Liver (tissue), 9 donors: ENCODE results near the gene VWA3B. TPM values are rescaled to one million over a fixed set of nuclear protein-coding genes. Genes with fewer than 3 reads are reported as not detected.

ENCODE experiments used
- DNase-seq: peaks from one replicate; pipeline ENCODE4 v3.0.0-alpha.2; 2017; ENCODE audit warnings: low spot score
- H3K27ac ChIP-seq, 2 donors: one replicate each; pipeline ENCODE4 v1.7.0; 2013; ENCODE audit warnings: inconsistent platforms in 2 of 2, low read length in 2 of 2, control low read depth in 1 of 2, low read depth in 1 of 2, mild to moderate bottlenecking in 1 of 2
- H3K27me3 ChIP-seq, 4 donors: one replicate each; pipeline versions ENCODE4 v1.6.1 to v1.7.0; 2013; ENCODE audit warnings: low read length in 3 of 4, inconsistent platforms in 1 of 4, mild to moderate bottlenecking in 1 of 4, moderate library complexity in 1 of 4; ENCODE audit not compliant: control insufficient read depth in 4 of 4, insufficient read depth in 4 of 4
- H3K36me3 ChIP-seq, 4 donors: one replicate each; pipeline versions ENCODE4 v1.6.1 to v1.7.0; 2013; ENCODE audit warnings: low read length in 3 of 4, mild to moderate bottlenecking in 3 of 4, low read depth in 1 of 4, moderate library complexity in 1 of 4; ENCODE audit not compliant: control insufficient read depth in 4 of 4, insufficient read depth in 3 of 4
- H3K4me1 ChIP-seq, 4 donors: one replicate each; pipeline versions ENCODE4 v1.6.1 to v1.7.0; 2013; ENCODE audit warnings: low read length in 3 of 4, mild to moderate bottlenecking in 3 of 4, moderate library complexity in 1 of 4; ENCODE audit not compliant: control insufficient read depth in 4 of 4, insufficient read depth in 4 of 4
- H3K4me3 ChIP-seq, 3 donors: one replicate each; pipeline versions ENCODE4 v1.6.1 to v1.7.0; 2013; ENCODE audit warnings: low read length in 3 of 3, control low read depth in 1 of 3, low read depth in 1 of 3, mild to moderate bottlenecking in 1 of 3
- H3K9ac ChIP-seq, 2 donors: one replicate each; pipeline ENCODE4 v1.7.0; 2013; ENCODE audit warnings: low read length in 2 of 2, mild to moderate bottlenecking in 2 of 2, moderate library complexity in 2 of 2, control low read depth in 1 of 2, low read depth in 1 of 2
- H3K9me3 ChIP-seq, 4 donors: one replicate each; pipeline versions ENCODE4 v1.6.1 to v1.7.0; 2013; ENCODE audit warnings: low read length in 3 of 4; ENCODE audit not compliant: control insufficient read depth in 4 of 4
- EGR1 ChIP-seq, 2 donors: IDR thresholded peaks; 2 replicates each; pipeline ENCODE4 v1.6.1; 2016 to 2018; ENCODE audit warnings: antibody characterized with exemption in 2 of 2, low read depth in 2 of 2
- FOXA1 ChIP-seq: IDR thresholded peaks from 2 replicates; pipeline ENCODE4 v1.6.1; 2016; ENCODE audit warnings: antibody characterized with exemption
- FOXA2 ChIP-seq: IDR thresholded peaks from 2 replicates; pipeline ENCODE4 v1.6.1; 2016; ENCODE audit warnings: antibody characterized with exemption
- GABPA ChIP-seq, 2 donors: IDR thresholded peaks in 1 of 2; conservative IDR thresholded peaks in 1 of 2; 2 replicates each; pipeline ENCODE4 v1.6.1; 2016; ENCODE audit warnings: antibody characterized with exemption in 2 of 2, mild to moderate bottlenecking in 1 of 2, moderate library complexity in 1 of 2
- HNF4G ChIP-seq: IDR thresholded peaks from 2 replicates; pipeline ENCODE4 v1.6.1; 2016; ENCODE audit warnings: antibody characterized with exemption
- JUND ChIP-seq, 2 donors: IDR thresholded peaks; 2 replicates each; pipeline ENCODE4 v1.6.1; 2016; ENCODE audit warnings: antibody characterized with exemption in 2 of 2
- NR2F2 ChIP-seq: IDR thresholded peaks from 2 replicates; pipeline ENCODE4 v1.6.1; 2016; ENCODE audit warnings: antibody characterized with exemption
- RAD21 ChIP-seq, 2 donors: IDR thresholded peaks; 2 replicates each; pipeline ENCODE4 v1.6.1; 2016; ENCODE audit warnings: antibody characterized with exemption in 2 of 2, mild to moderate bottlenecking in 2 of 2
- RXRA ChIP-seq, 2 donors: IDR thresholded peaks; 2 replicates each; pipeline ENCODE4 v1.6.1; 2017 to 2018; ENCODE audit warnings: antibody characterized with exemption in 2 of 2, mild to moderate bottlenecking in 1 of 2
- SP1 ChIP-seq: IDR thresholded peaks from 2 replicates; pipeline ENCODE4 v1.6.1; 2018; ENCODE audit warnings: antibody characterized with exemption, mild to moderate bottlenecking
- TAF1 ChIP-seq: conservative IDR thresholded peaks from 2 replicates; pipeline ENCODE4 v1.6.1; 2016; ENCODE audit warnings: antibody characterized with exemption, mild to moderate bottlenecking
- YY1 ChIP-seq: IDR thresholded peaks from 2 replicates; pipeline ENCODE4 v1.6.1; 2016; ENCODE audit warnings: antibody characterized with exemption, mild to moderate bottlenecking
- WGBS: extraction: QIAGEN DNeasy Blood & Tissue Kit; methylation state at CpG from one replicate; pipeline ENCODE4 v1.1.7; 2013; 5-methylcytosine and 5-hydroxymethylcytosine counted together
- polyA plus RNA-seq, 2 donors: library from polyadenylated mRNA; stranded (reverse) in 1 of 2; unstranded in 1 of 2; fragments of 200-250 nt in 1 of 2; fragments of >200 nt in 1 of 2; fragmentation: Nextera tagmentation in 1 of 2; extraction: Ambion mirVana in 1 of 2; gene quantifications; one replicate each; pipeline versions ENCODE4 v1.2.1 to v1.2.3, GENCODE V29; 2013 to 2015
- total RNA-seq, 2 donors: library from RNA; depleted of rRNA; stranded (reverse); fragments of >200 nt; gene quantifications; one replicate each; pipeline ENCODE4 v1.2.3, GENCODE V29; 2014
- TF ChIP-seq, protein P1 (sequence below): IDR thresholded peaks from 2 replicates; pipeline ENCODE4 v1.6.1; 2016; ENCODE audit warnings: antibody characterized with exemption
- TF ChIP-seq, protein P2 (sequence below): IDR thresholded peaks from 2 replicates; pipeline ENCODE4 v1.6.1; 2016; ENCODE audit warnings: antibody characterized with exemption
- TF ChIP-seq, protein P3 (sequence below): IDR thresholded peaks from 2 replicates; pipeline ENCODE4 v1.6.1; 2016; ENCODE audit warnings: antibody characterized with exemption
- TF ChIP-seq, protein P4 (sequence below): IDR thresholded peaks from 2 replicates; pipeline ENCODE4 v1.6.1; 2016; ENCODE audit warnings: antibody characterized with exemption, mild to moderate bottlenecking
- TF ChIP-seq, protein P5 (sequence below): fragments of 150-350 bp; IDR thresholded peaks from 2 replicates; pipeline ENCODE4 v1.5.1; 2017; ENCODE audit warnings: improper control_type of control experiment, low read depth, low read length; ENCODE audit not compliant: missing input control
- donor health status: healthy.
- donor health status: healthy.
- donor health status: healthy.
- donor health status: healthy.
- donor health status: healthy.

VWA3B gene
- total and polyA plus RNA-seq, 4 donors: 0.08 TPM; not detected in 3

DNA sequence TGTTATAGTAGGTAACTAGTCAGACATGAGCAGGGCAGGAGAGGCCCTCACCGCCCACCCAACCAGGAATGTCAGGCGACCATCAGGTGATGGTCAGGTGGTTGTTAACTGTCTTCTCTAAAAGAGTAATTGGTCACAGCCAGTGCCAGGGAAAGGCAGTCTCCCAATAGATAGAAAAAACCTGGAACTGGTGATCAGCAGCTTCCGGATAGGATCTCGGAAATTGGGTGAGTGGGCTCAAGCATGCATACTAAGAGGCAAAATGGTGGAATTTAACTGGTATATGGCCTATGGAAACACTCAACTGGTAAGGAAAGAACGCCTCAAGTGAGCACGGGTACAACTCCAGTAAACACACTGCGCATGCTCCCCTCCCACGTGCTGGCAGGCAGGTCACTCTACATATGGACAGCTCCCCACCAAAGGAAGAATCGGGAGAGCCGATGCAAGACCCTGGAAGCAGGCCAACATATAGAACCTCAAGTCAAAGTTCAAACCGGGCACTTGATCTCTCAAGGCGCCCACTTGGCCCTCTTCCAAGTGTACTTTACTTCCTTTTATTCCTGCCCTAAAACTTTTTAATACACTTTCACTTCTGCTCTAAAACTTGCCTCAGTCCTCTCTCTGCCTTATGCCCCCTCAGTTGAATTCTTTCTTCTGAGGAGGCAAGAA is 47.7 kb upstream of the VWA3B start:
- WGBS: 71% methylated on average over 12 of the region's 12 CpGs
- Histone ChIP-seq H3K27ac (no peak overlapping the region), H3K9ac (no peak overlapping the region)

DNA sequence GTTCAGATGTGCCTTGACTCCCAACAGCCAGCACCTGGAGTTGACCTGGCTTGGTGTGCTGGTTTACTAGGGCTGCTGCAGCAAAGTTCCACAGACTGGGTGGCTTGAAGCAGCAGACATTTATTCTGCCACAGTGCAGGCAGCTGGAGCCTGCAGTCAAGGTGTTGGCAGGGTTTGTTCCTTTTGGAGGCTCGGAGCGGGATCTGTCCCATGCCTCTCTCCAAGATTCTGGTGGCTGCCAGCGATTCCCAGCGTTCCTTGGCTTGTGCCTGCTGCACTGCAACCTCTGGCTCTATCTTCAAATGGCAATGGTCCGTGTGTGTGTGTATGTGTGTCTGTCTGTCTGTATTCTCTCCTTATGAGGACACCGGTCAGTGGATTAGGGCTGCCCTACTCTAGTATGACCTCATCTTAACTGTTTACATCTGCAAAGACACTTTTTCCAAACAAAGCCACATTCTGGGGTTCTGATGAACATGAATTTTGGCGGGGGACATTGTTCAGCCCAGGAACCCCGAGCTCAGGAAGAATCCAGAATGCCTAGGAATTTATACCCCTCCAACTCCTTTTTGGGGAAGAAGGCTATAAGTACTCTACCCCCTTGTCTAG is 46.5 kb upstream of the VWA3B start:
- 89% methylated on average over 8 of the region's 8 CpGs for WGBS
- DNase-seq: no peak

More for the DNA sequence above, 47.7 kb upstream of the VWA3B start:
- no peak for TF ChIP-seq GABPA (IDR thresholded peaks at IDR 0.05 in 1 of 2, conservative IDR thresholded peaks at IDR 0.05 in 1 of 2)
- no peak for TF ChIP-seq TAF1
- TF ChIP-seq HNF4G: no peak
- Histone ChIP-seq H3K27me3 (no peaks in the 10 kb centered on the region), H3K4me1 (no peaks in the 10 kb centered on the region), H3K9me3 (no peaks in the 10 kb centered on the region), H3K4me3 (no peak overlapping the region), H3K36me3 (no peaks in the 10 kb centered on the region)
- DNase-seq: no peak

More for the DNA sequence above, 46.5 kb upstream of the VWA3B start:
- H3K4me3 ChIP-seq: no peak overlapping the region
- H3K9me3 ChIP-seq: peaks cover 0 to 4% (median 1%) of the 10 kb centered on the region in 4 donors
- no peaks in the 10 kb centered on the region for H3K27me3 ChIP-seq
- H3K4me1 ChIP-seq: no peaks in the 10 kb centered on the region
- no peak overlapping the region for H3K9ac ChIP-seq
- H3K27ac ChIP-seq: no peak overlapping the region
- H3K36me3 ChIP-seq: no peaks in the 10 kb centered on the region
- TF ChIP-seq NR2F2 (no peak), RAD21 (IDR thresholded peaks at IDR 0.05) (no peak), EGR1 (IDR thresholded peaks at IDR 0.05; ENCODE audit: low read depth in 2 of 2) (no peak), TAF1 (no peak), SP1 (no peak), FOXA2 (no peak), JUND (IDR thresholded peaks at IDR 0.05) (no peak), GABPA (IDR thresholded peaks at IDR 0.05 in 1 of 2, conservative IDR thresholded peaks at IDR 0.05 in 1 of 2) (no peak), FOXA1 (no peak), RXRA (IDR thresholded peaks at IDR 0.05) (no peak), YY1 (no peak)
- TF ChIP-seq, protein P1, sequence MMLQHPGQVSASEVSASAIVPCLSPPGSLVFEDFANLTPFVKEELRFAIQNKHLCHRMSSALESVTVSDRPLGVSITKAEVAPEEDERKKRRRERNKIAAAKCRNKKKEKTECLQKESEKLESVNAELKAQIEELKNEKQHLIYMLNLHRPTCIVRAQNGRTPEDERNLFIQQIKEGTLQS: no peak
- TF ChIP-seq, protein P2, sequence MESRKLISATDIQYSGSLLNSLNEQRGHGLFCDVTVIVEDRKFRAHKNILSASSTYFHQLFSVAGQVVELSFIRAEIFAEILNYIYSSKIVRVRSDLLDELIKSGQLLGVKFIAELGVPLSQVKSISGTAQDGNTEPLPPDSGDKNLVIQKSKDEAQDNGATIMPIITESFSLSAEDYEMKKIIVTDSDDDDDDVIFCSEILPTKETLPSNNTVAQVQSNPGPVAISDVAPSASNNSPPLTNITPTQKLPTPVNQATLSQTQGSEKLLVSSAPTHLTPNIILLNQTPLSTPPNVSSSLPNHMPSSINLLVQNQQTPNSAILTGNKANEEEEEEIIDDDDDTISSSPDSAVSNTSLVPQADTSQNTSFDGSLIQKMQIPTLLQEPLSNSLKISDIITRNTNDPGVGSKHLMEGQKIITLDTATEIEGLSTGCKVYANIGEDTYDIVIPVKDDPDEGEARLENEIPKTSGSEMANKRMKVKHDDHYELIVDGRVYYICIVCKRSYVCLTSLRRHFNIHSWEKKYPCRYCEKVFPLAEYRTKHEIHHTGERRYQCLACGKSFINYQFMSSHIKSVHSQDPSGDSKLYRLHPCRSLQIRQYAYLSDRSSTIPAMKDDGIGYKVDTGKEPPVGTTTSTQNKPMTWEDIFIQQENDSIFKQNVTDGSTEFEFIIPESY: no peak
- TF ChIP-seq, protein P3, sequence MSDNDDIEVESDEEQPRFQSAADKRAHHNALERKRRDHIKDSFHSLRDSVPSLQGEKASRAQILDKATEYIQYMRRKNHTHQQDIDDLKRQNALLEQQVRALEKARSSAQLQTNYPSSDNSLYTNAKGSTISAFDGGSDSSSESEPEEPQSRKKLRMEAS: no peak
- TF ChIP-seq, protein P4, sequence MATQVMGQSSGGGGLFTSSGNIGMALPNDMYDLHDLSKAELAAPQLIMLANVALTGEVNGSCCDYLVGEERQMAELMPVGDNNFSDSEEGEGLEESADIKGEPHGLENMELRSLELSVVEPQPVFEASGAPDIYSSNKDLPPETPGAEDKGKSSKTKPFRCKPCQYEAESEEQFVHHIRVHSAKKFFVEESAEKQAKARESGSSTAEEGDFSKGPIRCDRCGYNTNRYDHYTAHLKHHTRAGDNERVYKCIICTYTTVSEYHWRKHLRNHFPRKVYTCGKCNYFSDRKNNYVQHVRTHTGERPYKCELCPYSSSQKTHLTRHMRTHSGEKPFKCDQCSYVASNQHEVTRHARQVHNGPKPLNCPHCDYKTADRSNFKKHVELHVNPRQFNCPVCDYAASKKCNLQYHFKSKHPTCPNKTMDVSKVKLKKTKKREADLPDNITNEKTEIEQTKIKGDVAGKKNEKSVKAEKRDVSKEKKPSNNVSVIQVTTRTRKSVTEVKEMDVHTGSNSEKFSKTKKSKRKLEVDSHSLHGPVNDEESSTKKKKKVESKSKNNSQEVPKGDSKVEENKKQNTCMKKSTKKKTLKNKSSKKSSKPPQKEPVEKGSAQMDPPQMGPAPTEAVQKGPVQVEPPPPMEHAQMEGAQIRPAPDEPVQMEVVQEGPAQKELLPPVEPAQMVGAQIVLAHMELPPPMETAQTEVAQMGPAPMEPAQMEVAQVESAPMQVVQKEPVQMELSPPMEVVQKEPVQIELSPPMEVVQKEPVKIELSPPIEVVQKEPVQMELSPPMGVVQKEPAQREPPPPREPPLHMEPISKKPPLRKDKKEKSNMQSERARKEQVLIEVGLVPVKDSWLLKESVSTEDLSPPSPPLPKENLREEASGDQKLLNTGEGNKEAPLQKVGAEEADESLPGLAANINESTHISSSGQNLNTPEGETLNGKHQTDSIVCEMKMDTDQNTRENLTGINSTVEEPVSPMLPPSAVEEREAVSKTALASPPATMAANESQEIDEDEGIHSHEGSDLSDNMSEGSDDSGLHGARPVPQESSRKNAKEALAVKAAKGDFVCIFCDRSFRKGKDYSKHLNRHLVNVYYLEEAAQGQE: no peak
- TF ChIP-seq, protein P5, sequence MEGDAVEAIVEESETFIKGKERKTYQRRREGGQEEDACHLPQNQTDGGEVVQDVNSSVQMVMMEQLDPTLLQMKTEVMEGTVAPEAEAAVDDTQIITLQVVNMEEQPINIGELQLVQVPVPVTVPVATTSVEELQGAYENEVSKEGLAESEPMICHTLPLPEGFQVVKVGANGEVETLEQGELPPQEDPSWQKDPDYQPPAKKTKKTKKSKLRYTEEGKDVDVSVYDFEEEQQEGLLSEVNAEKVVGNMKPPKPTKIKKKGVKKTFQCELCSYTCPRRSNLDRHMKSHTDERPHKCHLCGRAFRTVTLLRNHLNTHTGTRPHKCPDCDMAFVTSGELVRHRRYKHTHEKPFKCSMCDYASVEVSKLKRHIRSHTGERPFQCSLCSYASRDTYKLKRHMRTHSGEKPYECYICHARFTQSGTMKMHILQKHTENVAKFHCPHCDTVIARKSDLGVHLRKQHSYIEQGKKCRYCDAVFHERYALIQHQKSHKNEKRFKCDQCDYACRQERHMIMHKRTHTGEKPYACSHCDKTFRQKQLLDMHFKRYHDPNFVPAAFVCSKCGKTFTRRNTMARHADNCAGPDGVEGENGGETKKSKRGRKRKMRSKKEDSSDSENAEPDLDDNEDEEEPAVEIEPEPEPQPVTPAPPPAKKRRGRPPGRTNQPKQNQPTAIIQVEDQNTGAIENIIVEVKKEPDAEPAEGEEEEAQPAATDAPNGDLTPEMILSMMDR: no peak
